HepG2 (cell line): ENCODE measurements around the gene TRIM7. TPM values are rescaled to one million over a fixed set of nuclear protein-coding genes. Genes with fewer than 3 reads are reported as not detected.

Source experiments
- AGO1 ChIP-seq: fragments of 200-400 bp; formaldehyde crosslinking; IDR thresholded peaks from 2 replicates; pipeline ENCODE4 v1.6.1; 2017; ENCODE audit warnings: mild to moderate bottlenecking, low read depth, low read length, moderate library complexity; ENCODE audit not compliant: poor library complexity, severe bottlenecking
- DNMT1 ChIP-seq: sonication (generic); formaldehyde crosslinking; IDR thresholded peaks from 2 replicates; pipeline ENCODE4 v1.5.1; 2020; ENCODE audit warnings: mild to moderate bottlenecking, missing genetic modification reagents
- DPF2 ChIP-seq: sonication (generic); formaldehyde crosslinking; IDR thresholded peaks from 2 replicates; pipeline ENCODE4 v1.4.0; 2020; ENCODE audit warnings: mild to moderate bottlenecking, low read depth, missing genetic modification reagents, borderline replicate concordance
- E2F5 ChIP-seq: sonication (generic); formaldehyde crosslinking; conservative IDR thresholded peaks from 2 replicates; pipeline ENCODE4 v1.4.0; 2020; ENCODE audit warnings: missing genetic modification reagents
- GFI1 ChIP-seq: sonication (generic); formaldehyde crosslinking; IDR thresholded peaks from 2 replicates; pipeline ENCODE4 v1.5.0; 2020; ENCODE audit warnings: missing genetic modification reagents, mild to moderate bottlenecking, borderline replicate concordance
- GPN1 ChIP-seq: sonication (generic); formaldehyde crosslinking; IDR thresholded peaks from 2 replicates; pipeline ENCODE4 v1.5.1; 2020; ENCODE audit warnings: missing genetic modification reagents, borderline replicate concordance
- HOXA3 ChIP-seq: sonication (generic); formaldehyde crosslinking; IDR thresholded peaks from 2 replicates; pipeline ENCODE4 v1.5.0; 2020; ENCODE audit warnings: missing genetic modification reagents
- LCORL ChIP-seq, 2 experiments: fragments of 450-650 bp in 1 of 2; sonication (generic) in 1 of 2; formaldehyde crosslinking in 1 of 2; IDR thresholded peaks; 2 replicates each; pipeline versions ENCODE4 v1.5.0 to v1.6.1; 2017 to 2020; ENCODE audit warnings: antibody characterized with exemption in 1 of 2, missing genetic modification reagents in 1 of 2
- MED1 ChIP-seq: sonication (generic); formaldehyde crosslinking; IDR thresholded peaks from 2 replicates; pipeline ENCODE4 v1.4.0; 2020; ENCODE audit warnings: missing genetic modification reagents
- NONO ChIP-seq, 2 experiments: fragments of 450-650 bp in 1 of 2; sonication (generic) in 1 of 2; formaldehyde crosslinking in 1 of 2; IDR thresholded peaks in 1 of 2; conservative IDR thresholded peaks in 1 of 2; 2 replicates each; pipeline versions ENCODE4 v1.6.1 to v1.8.0; 2017 to 2022; ENCODE audit warnings: mild to moderate bottlenecking in 1 of 2, missing genetic modification reagents in 1 of 2, moderate library complexity in 1 of 2
- RXRA ChIP-seq: sonication (generic); formaldehyde crosslinking; IDR thresholded peaks from 2 replicates; pipeline ENCODE4 v1.5.1; 2020; ENCODE audit warnings: missing genetic modification reagents
- SNAPC2 ChIP-seq: sonication (generic); formaldehyde crosslinking; IDR thresholded peaks from 2 replicates; pipeline ENCODE4 v1.8.1; 2022; ENCODE audit warnings: mild to moderate bottlenecking, missing genetic modification reagents
- ZC3H13 ChIP-seq: sonication (generic); formaldehyde crosslinking; IDR thresholded peaks from 2 replicates; pipeline ENCODE4 v1.8.1; 2023; ENCODE audit warnings: mild to moderate bottlenecking, missing genetic modification reagents, moderate library complexity
- ZNF180 ChIP-seq: sonication (generic); formaldehyde crosslinking; IDR thresholded peaks from 2 replicates; pipeline ENCODE4 v1.4.0; 2020; ENCODE audit warnings: low read depth, missing genetic modification reagents, borderline replicate concordance
- ZNF234 ChIP-seq: sonication (generic); formaldehyde crosslinking; conservative IDR thresholded peaks from 2 replicates; pipeline ENCODE4 v1.5.1; 2020; ENCODE audit warnings: mild to moderate bottlenecking, missing genetic modification reagents
- ZNF614 ChIP-seq: IDR thresholded peaks from 2 replicates; pipeline ENCODE4 v1.6.1; 2018; ENCODE audit warnings: missing biosample characterization, missing genetic modification reagents, inconsistent platforms, borderline replicate concordance
- ZNF615 ChIP-seq: sonication (generic); formaldehyde crosslinking; IDR thresholded peaks from 2 replicates; pipeline ENCODE4 v1.5.0; 2020; ENCODE audit warnings: mild to moderate bottlenecking, missing genetic modification reagents, borderline replicate concordance
- ZNF768 ChIP-seq: sonication (generic); formaldehyde crosslinking; IDR thresholded peaks from 2 replicates; pipeline ENCODE4 v1.4.0; 2020; ENCODE audit warnings: missing genetic modification reagents
- ZNF839 ChIP-seq: sonication (generic); formaldehyde crosslinking; IDR thresholded peaks from 2 replicates; pipeline ENCODE4 v1.4.0; 2020; ENCODE audit warnings: missing genetic modification reagents, mild to moderate bottlenecking, borderline replicate concordance
- ZNF841 ChIP-seq: sonication (generic); formaldehyde crosslinking; IDR thresholded peaks from 2 replicates; pipeline ENCODE4 v1.8.1; 2023; ENCODE audit warnings: missing genetic modification reagents, borderline replicate concordance
- polyA plus RNA-seq, 8 experiments: library from polyadenylated mRNA; depleted of rRNA in 3 of 8; stranded (reverse) in 7 of 8; unstranded in 1 of 8; fragments of >200 nt; fragmentation: Illumina TruSeq in 4 of 8; extraction: Trizol in 4 of 8; gene quantifications; 2 replicates each; pipeline versions ENCODE4 v1.2.1 to v1.2.3, GENCODE V29; 2011 to 2016; ENCODE audit warnings: low read depth in 4 of 8, missing spikeins in 1 of 8, mixed read lengths in 1 of 8; ENCODE audit not compliant: insufficient read depth in 1 of 8
- total RNA-seq, 5 experiments: library from RNA; depleted of rRNA; stranded (reverse); fragments of >200 nt; fragmentation: Illumina TruSeq; extraction: Trizol; gene quantifications; 2 replicates each; pipeline ENCODE4 v1.2.3, GENCODE V29; 2016; ENCODE audit warnings: low read depth in 1 of 5
- TF ChIP-seq, protein P1 (sequence below): sonication (generic); formaldehyde crosslinking; conservative IDR thresholded peaks from 2 replicates; pipeline ENCODE4 v1.8.0; 2022; ENCODE audit warnings: missing genetic modification reagents
- TF ChIP-seq, protein P2 (sequence below): sonication (generic); formaldehyde crosslinking; IDR thresholded peaks from 2 replicates; pipeline ENCODE4 v1.5.1; 2020; ENCODE audit warnings: mild to moderate bottlenecking, moderate library complexity, missing genetic modification reagents
- TF ChIP-seq, protein P3 (sequence below): IDR thresholded peaks from 2 replicates; pipeline ENCODE4 v1.6.1; 2016; ENCODE audit warnings: mild to moderate bottlenecking, missing biosample characterization, missing genetic modification reagents

The TRIM7 gene
- total and polyA plus RNA-seq, 2 of the 13 experiments (the other 11 are each of a cell fraction or from before 2014, with no cell fraction given): 0.13 TPM; not detected in 1

DNA sequence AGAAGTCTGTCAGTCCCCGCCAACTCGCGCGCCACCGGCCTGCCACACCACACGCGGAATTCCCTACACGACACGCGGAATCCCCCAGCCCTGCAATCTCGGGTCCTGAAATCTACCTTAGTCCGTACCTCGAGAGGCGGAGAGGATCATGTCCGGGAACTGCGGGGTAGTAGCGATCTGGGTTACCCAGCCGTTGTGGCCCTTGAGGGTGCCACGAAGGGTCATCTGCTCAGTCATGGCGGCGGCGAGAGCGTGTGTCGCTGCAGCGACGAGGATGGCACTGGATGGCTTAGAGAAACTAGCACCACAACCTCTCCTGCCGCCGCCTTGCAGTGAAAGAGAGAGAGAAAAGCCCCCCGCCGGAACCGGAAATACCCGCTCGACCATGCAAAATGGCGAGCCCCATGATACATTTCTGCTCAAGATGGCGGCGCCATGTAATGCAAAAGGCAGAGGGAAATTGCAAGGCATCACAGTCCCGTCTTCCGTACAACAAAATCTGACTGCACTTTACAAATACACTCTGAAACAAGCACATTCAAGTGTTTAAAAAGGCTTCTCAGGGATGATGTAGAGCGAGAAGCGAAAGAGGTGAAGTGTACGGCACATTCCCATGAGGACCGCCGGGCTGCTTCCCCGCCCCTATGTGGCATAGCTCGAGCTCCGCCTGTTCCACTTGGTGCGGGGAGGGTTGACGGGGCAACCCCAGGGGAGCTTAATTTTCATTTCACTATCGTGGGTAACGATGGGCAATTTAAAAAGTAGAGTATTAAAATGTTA, 38.8 kb upstream of the TRIM7 start, which contains the start of gene RACK1 (continued):
- peak; percentile 63; the same call in 1 of the 2 replicates for TF ChIP-seq GFI1
- no peak for TF ChIP-seq LCORL (IDR thresholded peaks at IDR 0.05)
- TF ChIP-seq LCORL (CRISPR knock-in tag; IDR thresholded peaks at IDR 0.05): 0 out of 2 replicates have a peak, but pooled peaks have one; percentile 43
- peak; percentile 40; the same call in 1 of the 2 replicates for TF ChIP-seq RXRA (CRISPR knock-in tag)
- TF ChIP-seq ZNF180 (CRISPR knock-in tag): no peak
- no peak for TF ChIP-seq AGO1
- peak; percentile 89; the same call in 1 of the 2 replicates for TF ChIP-seq ZC3H13
- peak; percentile 69 for TF ChIP-seq HOXA3 (CRISPR knock-in tag)
- TF ChIP-seq NONO (IDR thresholded peaks at IDR 0.05): no peak
- peak; percentile 95 for TF ChIP-seq NONO (CRISPR knock-in tag; conservative IDR thresholded peaks at IDR 0.05)
- TF ChIP-seq, protein P1, sequence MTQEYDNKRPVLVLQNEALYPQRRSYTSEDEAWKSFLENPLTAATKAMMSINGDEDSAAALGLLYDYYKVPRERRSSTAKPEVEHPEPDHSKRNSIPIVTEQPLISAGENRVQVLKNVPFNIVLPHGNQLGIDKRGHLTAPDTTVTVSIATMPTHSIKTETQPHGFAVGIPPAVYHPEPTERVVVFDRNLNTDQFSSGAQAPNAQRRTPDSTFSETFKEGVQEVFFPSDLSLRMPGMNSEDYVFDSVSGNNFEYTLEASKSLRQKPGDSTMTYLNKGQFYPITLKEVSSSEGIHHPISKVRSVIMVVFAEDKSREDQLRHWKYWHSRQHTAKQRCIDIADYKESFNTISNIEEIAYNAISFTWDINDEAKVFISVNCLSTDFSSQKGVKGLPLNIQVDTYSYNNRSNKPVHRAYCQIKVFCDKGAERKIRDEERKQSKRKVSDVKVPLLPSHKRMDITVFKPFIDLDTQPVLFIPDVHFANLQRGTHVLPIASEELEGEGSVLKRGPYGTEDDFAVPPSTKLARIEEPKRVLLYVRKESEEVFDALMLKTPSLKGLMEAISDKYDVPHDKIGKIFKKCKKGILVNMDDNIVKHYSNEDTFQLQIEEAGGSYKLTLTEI (CRISPR knock-in tag): no peak
- no peak for TF ChIP-seq GPN1
- TF ChIP-seq, protein P2, sequence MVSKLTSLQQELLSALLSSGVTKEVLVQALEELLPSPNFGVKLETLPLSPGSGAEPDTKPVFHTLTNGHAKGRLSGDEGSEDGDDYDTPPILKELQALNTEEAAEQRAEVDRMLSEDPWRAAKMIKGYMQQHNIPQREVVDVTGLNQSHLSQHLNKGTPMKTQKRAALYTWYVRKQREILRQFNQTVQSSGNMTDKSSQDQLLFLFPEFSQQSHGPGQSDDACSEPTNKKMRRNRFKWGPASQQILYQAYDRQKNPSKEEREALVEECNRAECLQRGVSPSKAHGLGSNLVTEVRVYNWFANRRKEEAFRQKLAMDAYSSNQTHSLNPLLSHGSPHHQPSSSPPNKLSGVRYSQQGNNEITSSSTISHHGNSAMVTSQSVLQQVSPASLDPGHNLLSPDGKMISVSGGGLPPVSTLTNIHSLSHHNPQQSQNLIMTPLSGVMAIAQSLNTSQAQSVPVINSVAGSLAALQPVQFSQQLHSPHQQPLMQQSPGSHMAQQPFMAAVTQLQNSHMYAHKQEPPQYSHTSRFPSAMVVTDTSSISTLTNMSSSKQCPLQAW (CRISPR knock-in tag): peak; percentile 60
- 0 out of 2 replicates have a peak, but pooled peaks have one; percentile 11 for TF ChIP-seq MED1 (CRISPR knock-in tag)
- TF ChIP-seq E2F5: 0 out of 2 replicates have a peak, but pooled peaks have one; percentile 1
- TF ChIP-seq, protein P3, sequence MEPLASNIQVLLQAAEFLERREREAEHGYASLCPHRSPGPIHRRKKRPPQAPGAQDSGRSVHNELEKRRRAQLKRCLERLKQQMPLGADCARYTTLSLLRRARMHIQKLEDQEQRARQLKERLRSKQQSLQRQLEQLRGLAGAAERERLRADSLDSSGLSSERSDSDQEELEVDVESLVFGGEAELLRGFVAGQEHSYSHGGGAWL: peak; percentile 73
- no peak for TF ChIP-seq DPF2
- TF ChIP-seq ZNF614 (CRISPR knock-in tag): 0 out of 2 replicates have a peak, but pooled peaks have one; percentile 29
- 0 out of 2 replicates have a peak, but pooled peaks have one; percentile 52 for TF ChIP-seq SNAPC2 (CRISPR knock-in tag)
- peak; percentile 73; the same call in 1 of the 2 replicates for TF ChIP-seq ZNF234 (CRISPR knock-in tag)
- TF ChIP-seq ZNF615 (CRISPR knock-in tag): peak; percentile 23; the same call in 1 of the 2 replicates
- TF ChIP-seq ZNF839 (CRISPR knock-in tag): peak; percentile 1; the same call in 1 of the 2 replicates
- TF ChIP-seq DNMT1 (CRISPR knock-in tag): peak; percentile 75; the same call in 1 of the 2 replicates
- peak; percentile 69; the same call in 1 of the 2 replicates for TF ChIP-seq ZNF768 (CRISPR knock-in tag)
- 0 out of 2 replicates have a peak, but pooled peaks have one; percentile 44 for TF ChIP-seq ZNF841 (CRISPR knock-in tag)
